K562 (cell line): ENCODE measurements around the gene DGCR6.
"Not testable (repeated sequence)": the region's sequence is repeated elsewhere in the genome, so short reads cannot be mapped to it uniquely, and the experiment has no call there.

Experiments
- SIRT6 ChIP-seq: IDR thresholded peaks from one replicate; pipeline ENCODE4 v1.6.1; 2012; ENCODE audit warnings: low read depth, mild to moderate bottlenecking, control low read depth, inconsistent platforms, low read length, moderate library complexity
- ZNF3 ChIP-seq: fragments of 250-450 bp; sonication (Bioruptor Pico); IDR thresholded peaks from 2 replicates; pipeline ENCODE4 v1.5.0; 2021; ENCODE audit warnings: mild to moderate bottlenecking, moderate library complexity
- TF ChIP-seq, protein P1 (sequence below): sonication (generic); formaldehyde crosslinking; IDR thresholded peaks from 2 replicates; pipeline ENCODE4 v1.9.0; 2022; ENCODE audit warnings: mild to moderate bottlenecking, missing genetic modification reagents
- TF ChIP-seq, protein P2 (sequence below): fragments of 250-450 bp; sonication (Bioruptor Pico); IDR thresholded peaks from 2 replicates; pipeline ENCODE4 v1.5.0; 2021; ENCODE audit warnings: mild to moderate bottlenecking, borderline replicate concordance

DNA sequence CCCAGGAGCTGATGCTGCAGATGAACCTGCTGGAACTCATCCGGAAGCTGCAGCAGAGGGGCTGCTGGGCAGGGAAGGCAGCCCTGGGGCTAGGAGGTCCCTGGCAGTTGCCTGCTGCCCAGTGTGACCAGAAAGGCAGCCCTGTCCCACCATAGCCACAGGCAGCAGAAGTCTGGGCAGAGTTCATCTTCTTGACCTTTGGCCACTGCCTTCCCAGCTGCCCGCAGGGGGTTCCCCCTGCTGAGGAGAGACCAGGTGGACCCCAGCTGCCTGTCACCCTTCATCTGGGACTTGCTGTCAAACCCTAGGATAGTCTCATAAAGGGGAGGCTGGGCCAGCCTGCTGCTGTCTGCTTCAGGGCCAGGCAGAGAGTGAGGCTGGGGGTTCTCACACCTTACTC, 5.4 kb downstream of the DGCR6 start:
- not testable (repeated sequence) for TF ChIP-seq ZNF3 (CRISPR knock-in tag); SIRT6
- TF ChIP-seq, protein P1, sequence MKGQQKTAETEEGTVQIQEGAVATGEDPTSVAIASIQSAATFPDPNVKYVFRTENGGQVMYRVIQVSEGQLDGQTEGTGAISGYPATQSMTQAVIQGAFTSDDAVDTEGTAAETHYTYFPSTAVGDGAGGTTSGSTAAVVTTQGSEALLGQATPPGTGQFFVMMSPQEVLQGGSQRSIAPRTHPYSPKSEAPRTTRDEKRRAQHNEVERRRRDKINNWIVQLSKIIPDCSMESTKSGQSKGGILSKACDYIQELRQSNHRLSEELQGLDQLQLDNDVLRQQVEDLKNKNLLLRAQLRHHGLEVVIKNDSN (CRISPR knock-in tag), result not testable (repeated sequence)
- TF ChIP-seq, protein P2, sequence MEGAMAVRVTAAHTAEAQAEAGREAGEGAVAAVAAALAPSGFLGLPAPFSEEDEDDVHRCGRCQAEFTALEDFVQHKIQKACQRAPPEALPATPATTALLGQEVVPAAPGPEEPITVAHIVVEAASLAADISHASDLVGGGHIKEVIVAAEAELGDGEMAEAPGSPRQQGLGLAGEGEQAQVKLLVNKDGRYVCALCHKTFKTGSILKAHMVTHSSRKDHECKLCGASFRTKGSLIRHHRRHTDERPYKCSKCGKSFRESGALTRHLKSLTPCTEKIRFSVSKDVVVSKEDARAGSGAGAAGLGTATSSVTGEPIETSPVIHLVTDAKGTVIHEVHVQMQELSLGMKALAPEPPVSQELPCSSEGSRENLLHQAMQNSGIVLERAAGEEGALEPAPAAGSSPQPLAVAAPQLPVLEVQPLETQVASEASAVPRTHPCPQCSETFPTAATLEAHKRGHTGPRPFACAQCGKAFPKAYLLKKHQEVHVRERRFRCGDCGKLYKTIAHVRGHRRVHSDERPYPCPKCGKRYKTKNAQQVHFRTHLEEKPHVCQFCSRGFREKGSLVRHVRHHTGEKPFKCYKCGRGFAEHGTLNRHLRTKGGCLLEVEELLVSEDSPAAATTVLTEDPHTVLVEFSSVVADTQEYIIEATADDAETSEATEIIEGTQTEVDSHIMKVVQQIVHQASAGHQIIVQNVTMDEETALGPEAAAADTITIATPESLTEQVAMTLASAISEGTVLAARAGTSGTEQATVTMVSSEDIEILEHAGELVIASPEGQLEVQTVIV (CRISPR knock-in tag), result not testable (repeated sequence)
